Activated CD4-positive, alpha-beta T cell treated with anti-CD3 and anti-CD28 coated beads for 36 hours (primary cell): ENCODE data around the gene CBFA2T3. TPM values are rescaled to one million over a fixed set of nuclear protein-coding genes. Genes with fewer than 3 reads are reported as not detected.

Source experiments
- ATAC-seq: fragments of 200-7000 bp; cut with Tn5 transposase; one replicate; pipeline ENCODE4 v1.10.0; 2021; ENCODE audit warnings: mild to moderate bottlenecking, moderate library complexity
- CTCF ChIA-PET: fragments of 350-600 bp; sonication (Branson Sonifier 250); formaldehyde crosslinking; loops from one replicate; lab custom pipeline; 2021; ENCODE audit warnings: antibody characterized with exemption; lab: Charles Lee
- POLR2A ChIA-PET: fragments of 350-600 bp; sonication (Branson Sonifier 250); formaldehyde crosslinking; loops from one replicate; lab custom pipeline; 2021; ENCODE audit warnings: antibody characterized with exemption, inconsistent platforms; lab: Charles Lee
- DNase-seq: peaks from one replicate; pipeline ENCODE4 v3.0.0-alpha.2; 2020
- H3K27ac Mint-ChIP-seq: one replicate; pipeline ENCODE4 v1.8.0; 2021; ENCODE audit warnings: mixed read lengths
- H3K27me3 Mint-ChIP-seq: one replicate; pipeline ENCODE4 v1.8.0; 2021; ENCODE audit warnings: mixed read lengths
- H3K36me3 Mint-ChIP-seq: one replicate; pipeline ENCODE4 v1.8.0; 2021; ENCODE audit warnings: low read depth, mixed read lengths
- H3K4me1 Mint-ChIP-seq: one replicate; pipeline ENCODE4 v1.8.0; 2021; ENCODE audit warnings: mixed read lengths
- H3K4me3 Mint-ChIP-seq: one replicate; pipeline ENCODE4 v1.8.0; 2021; ENCODE audit warnings: mild to moderate bottlenecking, moderate library complexity, mixed read lengths
- H3K9me3 Mint-ChIP-seq: one replicate; pipeline ENCODE4 v1.8.0; 2021; ENCODE audit warnings: low read depth, mixed read lengths
- intact Hi-C, 2 experiments: fragments of 100-400 bp; cut with DNase I in 1 of 2; cut with micrococcal nuclease in 1 of 2; formaldehyde crosslinking; loops; one replicate each; pipeline versions ENCODE4 v1.14.2 to v1.15.1; 2022 to 2024; cut with DNase I, micrococcal nuclease
- total RNA-seq, 2 experiments: library from RNA; stranded (reverse); gene quantifications; one replicate each; pipeline ENCODE4 v1.2.3, GENCODE V29; 2021

The CBFA2T3 gene
- total RNA-seq, 2 experiments from 2014 or later = 0.30 to 0.34 TPM

- no peaks in the 10 kb centered on the region for H3K27me3 Mint-ChIP-seq
- H3K4me3 Mint-ChIP-seq = peak overlapping the region; percentile 71
- H3K27ac Mint-ChIP-seq = no peak overlapping the region
- CTCF ChIA-PET = interaction anchor here (3.1 kb wide), 1 partner anchor 40 kb away, joined by 17 read pairs; no protein-coding TSS in a partner anchor
- no peak for ATAC-seq
- peaks cover 11% of the 10 kb centered on the region for H3K36me3 Mint-ChIP-seq
- no peak for DNase-seq
- no peaks in the 10 kb centered on the region for H3K9me3 Mint-ChIP-seq
- H3K4me1 Mint-ChIP-seq = peaks cover 22% of the 10 kb centered on the region
- POLR2A ChIA-PET = no interaction called here
- intact Hi-C loops = loop anchor here (2.0 to 10.0 kb wide), 8 partner anchors 43 to 1017 kb away; partner anchors contain the start of genes CDT1 (in 1 of the 2), SPATA2L (in 1 of the 2) and TCF25 (in 1 of the 2)
Measured at GRCh38 chr16:88855736-88856121, 121.3 kb downstream of the CBFA2T3 start.

GRCh38 chr16:88855176-88855575, 121.8 kb downstream of the CBFA2T3 start:
- DNase-seq (no peak), ATAC-seq (no peak)
- Mint-ChIP-seq H3K36me3 (peaks cover 11% of the 10 kb centered on the region), H3K4me3 (peak overlapping the region; percentile 26), H3K4me1 (peaks cover 22% of the 10 kb centered on the region), H3K27ac (no peak overlapping the region), H3K9me3 (no peaks in the 10 kb centered on the region), H3K27me3 (no peaks in the 10 kb centered on the region)
- CTCF ChIA-PET = interaction anchor here (1.0 kb wide), 1 partner anchor 29 kb away, joined by 3 read pairs; no protein-coding TSS in a partner anchor
- POLR2A ChIA-PET = interaction anchor here (1.0 kb wide), 1 partner anchor 44 kb away, joined by 3 read pairs; the partner anchor contains the start of gene APRT
- intact Hi-C loops = loop anchor here (5.0 to 10.0 kb wide), 3 partner anchors 242 to 1017 kb away; partner anchors contain the start of gene TCF25 (in 1 of the 2)

GRCh38 chr16:88854306-88855111, 122.5 kb downstream of the CBFA2T3 start:
- DNase-seq (peak; percentile 28), ATAC-seq (no peak)
- Mint-ChIP-seq H3K27ac (no peak overlapping the region), H3K27me3 (no peaks in the 10 kb centered on the region), H3K9me3 (no peaks in the 10 kb centered on the region), H3K36me3 (peaks cover 7% of the 10 kb centered on the region), H3K4me1 (peaks cover 22% of the 10 kb centered on the region), H3K4me3 (no peak overlapping the region)
- POLR2A ChIA-PET = interaction anchor here (1.0 kb wide), 1 partner anchor 43 kb away, joined by 3 read pairs; the partner anchor contains the start of gene APRT
- CTCF ChIA-PET = interaction anchor here (0.6 to 1.0 kb wide), 2 partner anchors 29 to 354 kb away, joined by 3 to 4 read pairs; no protein-coding TSS in a partner anchor
- intact Hi-C loops = loop anchor here (5.0 to 10.0 kb wide), 3 partner anchors 243 to 1018 kb away; partner anchors contain the start of gene TCF25 (in 1 of the 2)

GRCh38 chr16:88853325-88853941, 123.6 kb downstream of the CBFA2T3 start:
- POLR2A ChIA-PET = interaction anchor here (0.6 to 0.7 kb wide), 2 partner anchors 311 to 429 kb away, joined by 3 to 5 read pairs; no protein-coding TSS in a partner anchor
- CTCF ChIA-PET = interaction anchor here (0.7 kb wide), 1 partner anchor 66 kb away, joined by 3 read pairs; no protein-coding TSS in a partner anchor

GRCh38 chr16:88851616-88852015, 125.4 kb downstream of the CBFA2T3 start:
- ChIA-PET POLR2A (no interaction called here), CTCF (interaction anchor here (0.6 to 0.7 kb wide), 2 partner anchors 388 to 438 kb away, joined by 3 read pairs; no protein-coding TSS in a partner anchor)
- Mint-ChIP-seq H3K27ac (no peak overlapping the region), H3K36me3 (no peaks in the 10 kb centered on the region), H3K9me3 (no peaks in the 10 kb centered on the region), H3K4me1 (peaks cover 9% of the 10 kb centered on the region), H3K4me3 (no peak overlapping the region), H3K27me3 (no peaks in the 10 kb centered on the region)
- DNase-seq (no peak), ATAC-seq (no peak)
- intact Hi-C loops = loop anchor here in 1 of 2 experiments (10.0 kb wide), 1 partner anchor 313 kb away; no protein-coding TSS in a partner anchor

More at GRCh38 chr16:88853325-88853941, 123.6 kb downstream of the CBFA2T3 start:
- Mint-ChIP-seq H3K27ac (no peak overlapping the region), H3K9me3 (no peaks in the 10 kb centered on the region), H3K36me3 (peaks cover 6% of the 10 kb centered on the region), H3K4me1 (peaks cover 18% of the 10 kb centered on the region), H3K4me3 (no peak overlapping the region), H3K27me3 (no peaks in the 10 kb centered on the region)
- intact Hi-C loops = loop anchor here in 1 of 2 experiments (10.0 kb wide), 1 partner anchor 311 kb away; no protein-coding TSS in a partner anchor
- ATAC-seq (no peak), DNase-seq (no peak)

GRCh38 chr16:88850531-88851199, 126.3 kb downstream of the CBFA2T3 start:
- Mint-ChIP-seq H3K9me3 (no peaks in the 10 kb centered on the region), H3K4me1 (peaks cover 8% of the 10 kb centered on the region), H3K27ac (no peak overlapping the region), H3K36me3 (no peaks in the 10 kb centered on the region), H3K4me3 (no peak overlapping the region), H3K27me3 (no peaks in the 10 kb centered on the region)
- ChIA-PET CTCF (no interaction called here), POLR2A (no interaction called here)
- intact Hi-C loops = loop anchor here in 1 of 2 experiments (10.0 kb wide), 1 partner anchor 314 kb away; no protein-coding TSS in a partner anchor
- DNase-seq = no peak
- no peak for ATAC-seq

- Mint-ChIP-seq H3K4me1 (no peaks in the 10 kb centered on the region), H3K4me3 (no peak overlapping the region), H3K27ac (no peak overlapping the region), H3K36me3 (no peaks in the 10 kb centered on the region), H3K27me3 (no peaks in the 10 kb centered on the region), H3K9me3 (no peaks in the 10 kb centered on the region)
- ATAC-seq (no peak), DNase-seq (no peak)
- CTCF ChIA-PET = no interaction called here
- POLR2A ChIA-PET = no interaction called here
- intact Hi-C loops = no loop called here
Measured at GRCh38 chr16:88848557-88848956, 128.4 kb downstream of the CBFA2T3 start.

- H3K27ac Mint-ChIP-seq = no peak overlapping the region
- H3K9me3 Mint-ChIP-seq = no peaks in the 10 kb centered on the region
Measured at GRCh38 chr16:88847654-88848053, 129.4 kb downstream of the CBFA2T3 start.

GRCh38 chr16:88846088-88846487, 130.9 kb downstream of the CBFA2T3 start:
- intact Hi-C loops = no loop called here
- Mint-ChIP-seq H3K9me3 (no peaks in the 10 kb centered on the region), H3K36me3 (no peaks in the 10 kb centered on the region), H3K4me1 (no peaks in the 10 kb centered on the region), H3K27me3 (no peaks in the 10 kb centered on the region), H3K27ac (no peak overlapping the region), H3K4me3 (no peak overlapping the region)
- CTCF ChIA-PET = interaction anchor here (1.3 kb wide), 1 partner anchor 28 kb away, joined by 3 read pairs; no protein-coding TSS in a partner anchor
- ATAC-seq = no peak
- POLR2A ChIA-PET = no interaction called here
- DNase-seq = no peak

More at GRCh38 chr16:88847654-88848053, 129.4 kb downstream of the CBFA2T3 start:
- Mint-ChIP-seq H3K36me3 (no peaks in the 10 kb centered on the region), H3K27me3 (no peaks in the 10 kb centered on the region), H3K4me1 (no peaks in the 10 kb centered on the region), H3K4me3 (no peak overlapping the region)
- ChIA-PET CTCF (no interaction called here), POLR2A (no interaction called here)
- ATAC-seq = no peak
- no peak for DNase-seq
- intact Hi-C loops = no loop called here

- no peak for ATAC-seq
- H3K4me1 Mint-ChIP-seq = no peaks in the 10 kb centered on the region
- no peak overlapping the region for H3K4me3 Mint-ChIP-seq
- ChIA-PET CTCF (interaction anchor here (1.5 kb wide), 1 partner anchor 12 kb away, joined by 3 read pairs; no protein-coding TSS in a partner anchor), POLR2A (no interaction called here)
- no peak overlapping the region for H3K27ac Mint-ChIP-seq
- H3K9me3 Mint-ChIP-seq = no peaks in the 10 kb centered on the region
- DNase-seq = no peak
- no peaks in the 10 kb centered on the region for H3K27me3 Mint-ChIP-seq
- intact Hi-C loops = no loop called here
- H3K36me3 Mint-ChIP-seq = peaks cover 3% of the 10 kb centered on the region
Measured at GRCh38 chr16:88844419-88845036, 132.5 kb downstream of the CBFA2T3 start.
